ENCODE data around the gene EIF2AK3. TPM values are rescaled to one million over a fixed set of nuclear protein-coding genes. Genes with fewer than 3 reads are reported as not detected.

The EIF2AK3 gene
- total and polyA plus RNA-seq, 12 donors = 4.6 to 21.5 (median 9.9) TPM

- WGBS, 2 donors = 89 to 92% methylated on average over 3 of the region's 3 CpGs
- no peak for TF ChIP-seq CTCF (IDR thresholded peaks at IDR 0.05)
- DNase-seq (no peak), ATAC-seq (no peak)
- Histone ChIP-seq H3K4me1 (no peaks in the 10 kb centered on the region), H3K36me3 (peaks cover 0 to 91% (median 21%) of the 10 kb centered on the region in 9 donors), H3K27ac (no peak overlapping the region), H3K4me3 (no peak overlapping the region), H3K9me3 (no peaks in the 10 kb centered on the region), H3K27me3 (no peaks in the 10 kb centered on the region)
- intact Hi-C loops (cut with DNase I) = no loop called here
Measured at GRCh38 chr2:88568179-88568578, 59.1 kb downstream of the EIF2AK3 start.

GRCh38 chr2:88564402-88564801 is 62.9 kb downstream of the EIF2AK3 start:
- Histone ChIP-seq H3K4me3 (no peak overlapping the region), H3K36me3 (peaks cover 0 to 91% (median 22%) of the 10 kb centered on the region in 9 donors), H3K9me3 (no peaks in the 10 kb centered on the region), H3K27ac (no peak overlapping the region), H3K27me3 (no peaks in the 10 kb centered on the region), H3K4me1 (no peaks in the 10 kb centered on the region)
- DNase-seq = no peak
- no peak for ATAC-seq
- 95 to 96% methylated on average over 2 of the region's 2 CpGs for WGBS, 2 donors
- no peak for TF ChIP-seq CTCF (IDR thresholded peaks at IDR 0.05)
- intact Hi-C loops (cut with DNase I) = no loop called here

GRCh38 chr2:88563129-88563528 is 64.1 kb downstream of the EIF2AK3 start:
- Histone ChIP-seq H3K36me3 (peaks cover 0 to 91% (median 14%) of the 10 kb centered on the region in 9 donors), H3K9me3 (no peaks in the 10 kb centered on the region), H3K4me1 (no peaks in the 10 kb centered on the region), H3K4me3 (no peak overlapping the region), H3K27me3 (no peaks in the 10 kb centered on the region), H3K27ac (no peak overlapping the region)
- no peak for TF ChIP-seq CTCF (IDR thresholded peaks at IDR 0.05)
- intact Hi-C loops (cut with DNase I) = no loop called here
- ATAC-seq = no peak
- DNase-seq = no peak
- WGBS, 2 donors = 64 to 67% methylated on average over 2 of the region's 2 CpGs

GRCh38 chr2:88561646-88562388 is 65.4 kb downstream of the EIF2AK3 start:
- no peak for TF ChIP-seq CTCF (IDR thresholded peaks at IDR 0.05)
- ATAC-seq (no peak), DNase-seq (no peak)
- Histone ChIP-seq H3K9me3 (no peaks in the 10 kb centered on the region), H3K4me1 (no peaks in the 10 kb centered on the region), H3K36me3 (peaks cover 0 to 91% (median 25%) of the 10 kb centered on the region in 9 donors), H3K27me3 (no peaks in the 10 kb centered on the region), H3K4me3 (no peak overlapping the region), H3K27ac (no peak overlapping the region)
- intact Hi-C loops (cut with DNase I) = no loop called here
- WGBS, 2 donors = 98 to 100% methylated on average over 3 of the region's 3 CpGs

Measured in heart right ventricle (tissue), 16 donors.